GDM1 (cell line): ENCODE results near the gene B3GNT9.

Experiments
- DNase-seq: peaks from one replicate; lab custom pipeline; 2025; lab: John Stamatoyannopoulos, UW

Gene B3GNT9

DNA sequence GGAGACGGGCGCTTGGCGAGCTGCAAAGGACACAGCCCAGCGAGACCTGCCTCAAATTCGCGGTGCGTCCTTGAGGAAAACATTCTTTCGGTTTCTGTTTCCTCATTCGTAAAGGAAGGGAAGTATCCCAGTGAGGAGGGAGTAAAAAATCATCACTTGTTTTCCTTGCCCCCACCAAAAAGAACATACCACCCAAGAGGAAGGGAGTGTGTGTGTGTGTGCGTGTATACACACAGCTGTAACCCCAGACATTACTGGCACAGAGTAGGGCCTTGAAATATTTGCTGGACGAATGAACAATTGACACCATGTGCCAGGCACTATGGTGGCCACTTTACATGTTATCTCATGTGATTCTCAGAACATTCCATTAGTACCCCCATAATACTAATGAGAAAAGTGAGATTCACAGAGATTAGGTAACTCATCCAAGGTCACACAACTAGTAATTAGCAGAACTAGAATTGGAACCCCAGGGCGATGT is 34.9 kb upstream of the B3GNT9 start:
- DNase-seq = no peak

DNA sequence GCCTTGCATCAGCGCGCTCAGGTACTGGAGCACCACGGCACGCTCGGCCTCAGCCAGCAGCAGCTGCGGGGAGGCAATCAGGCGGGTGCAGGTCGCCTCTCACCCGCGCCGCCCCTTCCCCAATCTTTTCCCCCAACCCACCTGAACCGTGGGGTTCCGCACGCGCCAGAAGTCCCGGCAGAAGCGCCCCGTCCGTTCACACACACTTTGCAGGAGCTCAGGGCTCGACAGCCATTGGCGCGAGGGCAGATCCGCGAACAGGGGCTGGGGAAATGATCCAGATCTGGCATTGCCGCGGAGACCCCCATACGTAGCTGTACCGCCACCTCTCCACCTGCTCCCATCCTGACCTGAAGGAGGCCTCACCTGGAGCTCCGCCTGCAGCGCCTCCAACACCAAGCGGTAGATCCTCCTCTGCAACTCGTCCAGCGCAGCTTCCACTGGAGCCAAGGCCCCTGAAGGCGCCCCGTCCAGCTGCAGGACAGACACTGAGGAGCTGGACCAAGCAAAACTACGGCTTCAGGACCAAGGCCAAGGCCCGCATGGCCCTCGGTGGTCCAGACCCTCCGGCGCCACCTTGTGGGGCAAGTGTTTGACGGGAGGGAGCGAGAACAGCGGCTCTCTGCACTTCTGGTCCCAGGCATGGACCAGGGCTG is 34.3 kb upstream of the B3GNT9 start:
- peak; percentile 44 for DNase-seq

DNA sequence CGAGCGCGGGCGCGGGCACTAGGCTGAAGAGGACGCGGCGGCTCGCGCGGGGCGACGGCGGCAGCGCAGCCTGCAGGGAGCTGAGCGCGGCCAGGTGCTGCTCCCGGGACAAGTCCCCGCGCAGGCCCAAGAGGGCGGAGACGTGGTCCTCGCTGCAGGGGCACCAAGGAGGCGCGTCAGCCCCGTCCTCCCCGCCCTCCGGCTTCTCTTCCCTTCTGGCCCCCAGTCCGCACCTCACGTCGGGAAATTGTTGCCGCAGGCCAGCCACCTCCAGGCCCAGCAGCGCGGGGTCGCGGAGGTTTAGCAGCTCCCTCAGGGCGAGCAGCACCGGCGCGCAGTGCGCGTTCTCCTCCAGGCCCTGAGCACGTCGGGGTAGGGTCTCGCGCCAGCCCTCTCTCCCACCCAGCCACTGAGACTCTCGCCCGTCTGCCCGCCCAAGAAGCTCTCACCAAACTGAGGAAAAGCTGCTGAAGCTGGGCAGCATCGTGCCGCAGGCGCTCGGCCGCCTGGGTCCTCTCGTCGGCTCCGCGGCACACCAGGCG is 33.7 kb upstream of the B3GNT9 start:
- DNase-seq = no peak

DNA sequence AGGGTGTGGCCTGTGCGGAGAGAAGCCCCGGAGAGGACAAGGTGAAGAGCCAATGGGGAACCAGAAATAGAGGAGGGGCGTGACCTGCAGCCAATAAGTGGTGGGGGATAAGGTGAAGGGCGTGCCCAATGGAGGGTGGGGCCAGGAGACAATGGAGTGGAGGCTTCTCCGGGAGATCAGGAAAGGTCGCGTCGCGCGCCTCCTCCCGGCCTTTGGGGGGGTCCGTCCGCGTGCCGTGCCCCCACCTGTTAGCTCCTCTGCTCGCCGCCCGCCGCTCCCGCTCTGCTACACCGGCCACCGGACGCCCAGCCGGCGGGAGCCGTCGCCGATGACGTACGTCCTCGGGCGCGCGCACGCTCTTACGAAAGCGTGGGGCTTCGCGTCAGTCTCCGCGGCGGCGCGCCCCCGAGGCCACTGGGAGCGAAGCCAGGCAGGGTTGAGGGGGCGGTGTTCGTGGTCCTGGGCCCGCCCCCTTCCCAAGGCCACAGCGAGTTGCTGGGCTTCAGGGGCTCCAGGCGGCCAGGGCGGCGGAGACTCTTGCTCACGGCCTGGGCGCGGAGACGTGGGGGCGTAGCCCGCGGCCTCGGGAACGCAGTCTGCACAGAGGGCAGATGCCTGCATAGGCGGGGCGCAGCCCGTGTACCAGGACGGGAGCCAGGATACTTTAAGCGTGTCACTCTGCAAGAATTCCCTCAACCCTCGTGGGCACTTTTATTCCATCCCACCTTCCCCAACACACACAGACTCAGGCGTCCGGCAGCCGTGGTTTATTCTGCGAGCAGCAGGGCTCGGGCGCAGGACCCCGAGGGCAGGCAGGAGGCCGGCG is 33.0 kb upstream of the B3GNT9 start, which contains the start of gene MATCAP1:
MATCAP1 (minus strand) TSS at position 337 of the 826 bp plus-strand sequence. CDS start 3,353 bp downstream, outside the sequence.
- DNase-seq = peak; percentile 83

DNA sequence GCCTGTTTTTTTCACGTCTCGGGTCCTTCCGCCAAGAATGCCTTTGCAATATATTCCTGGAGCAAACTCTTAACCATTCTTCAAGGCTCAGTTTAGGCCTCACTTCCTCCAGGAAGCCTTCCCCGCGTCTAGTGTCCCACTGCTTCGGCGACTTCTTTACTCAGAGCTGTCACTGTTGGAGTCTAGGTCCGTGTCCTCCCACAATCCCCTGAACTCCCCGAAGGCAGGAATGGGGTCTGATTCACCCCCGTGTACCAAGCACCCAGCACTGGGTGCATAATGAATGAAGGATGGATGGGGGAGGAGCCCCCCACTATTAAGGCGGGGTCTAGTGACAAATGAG is 32.5 kb upstream of the B3GNT9 start:
- DNase-seq = no peak

DNA sequence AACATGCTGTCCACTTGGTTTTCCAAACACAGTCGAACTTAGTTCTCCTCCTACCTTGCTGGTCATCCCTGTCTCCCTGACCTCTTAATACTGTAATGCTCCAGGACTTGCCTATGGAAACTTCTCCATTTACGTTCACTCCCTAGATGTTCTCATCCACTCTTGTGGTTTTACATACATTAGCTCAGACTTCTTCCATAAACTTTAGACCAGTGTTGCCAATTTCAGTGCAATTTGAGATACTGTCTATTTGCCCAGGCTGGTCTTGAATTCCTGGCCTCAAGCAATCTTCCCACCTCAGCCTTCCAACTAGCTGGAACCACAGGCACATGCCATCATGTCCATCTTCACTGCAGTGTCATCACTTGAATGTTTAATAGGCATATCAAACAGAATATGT is 31.5 kb upstream of the B3GNT9 start:
- no peak for DNase-seq

DNA sequence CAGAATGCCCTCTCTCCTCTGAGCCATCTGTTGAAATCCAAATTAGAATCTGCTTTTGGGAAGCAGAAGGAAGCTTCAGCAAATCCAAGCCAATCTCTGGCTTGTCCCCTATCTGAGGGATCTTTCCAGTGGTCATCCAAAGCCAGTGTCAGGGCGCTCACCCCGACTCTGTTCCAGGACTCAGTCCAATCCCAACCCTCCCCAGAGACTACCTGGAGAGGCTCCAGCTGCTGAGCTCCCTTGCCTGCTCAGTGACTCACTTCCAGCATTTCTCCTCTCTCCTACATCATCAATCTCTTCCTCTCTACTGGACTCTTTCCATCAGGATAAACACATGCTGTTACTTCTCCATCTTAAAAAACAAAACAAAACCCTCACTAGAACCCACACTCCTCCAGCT is 30.5 kb upstream of the B3GNT9 start:
- DNase-seq = no peak

DNA sequence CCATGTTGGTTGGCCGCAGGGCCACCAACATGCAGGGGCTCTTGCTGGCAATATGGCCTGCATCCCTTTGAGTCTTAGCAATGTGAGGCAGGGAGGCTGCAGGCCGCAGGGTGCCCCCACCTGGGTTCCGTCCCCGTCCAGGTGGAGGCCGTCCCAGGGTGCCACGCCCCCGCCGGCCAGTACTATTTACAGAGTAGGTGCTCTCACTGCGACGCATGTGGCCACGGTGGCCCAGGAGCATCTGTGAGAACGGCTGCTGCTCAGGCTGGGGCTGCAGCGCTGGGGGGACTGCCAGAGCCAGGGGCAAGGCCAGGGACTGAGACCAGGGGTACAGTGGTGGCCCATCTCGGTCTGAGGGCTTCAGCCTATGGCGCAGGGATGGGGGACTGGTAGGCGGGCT is 29.4 kb upstream of the B3GNT9 start:
- no peak for DNase-seq

DNA sequence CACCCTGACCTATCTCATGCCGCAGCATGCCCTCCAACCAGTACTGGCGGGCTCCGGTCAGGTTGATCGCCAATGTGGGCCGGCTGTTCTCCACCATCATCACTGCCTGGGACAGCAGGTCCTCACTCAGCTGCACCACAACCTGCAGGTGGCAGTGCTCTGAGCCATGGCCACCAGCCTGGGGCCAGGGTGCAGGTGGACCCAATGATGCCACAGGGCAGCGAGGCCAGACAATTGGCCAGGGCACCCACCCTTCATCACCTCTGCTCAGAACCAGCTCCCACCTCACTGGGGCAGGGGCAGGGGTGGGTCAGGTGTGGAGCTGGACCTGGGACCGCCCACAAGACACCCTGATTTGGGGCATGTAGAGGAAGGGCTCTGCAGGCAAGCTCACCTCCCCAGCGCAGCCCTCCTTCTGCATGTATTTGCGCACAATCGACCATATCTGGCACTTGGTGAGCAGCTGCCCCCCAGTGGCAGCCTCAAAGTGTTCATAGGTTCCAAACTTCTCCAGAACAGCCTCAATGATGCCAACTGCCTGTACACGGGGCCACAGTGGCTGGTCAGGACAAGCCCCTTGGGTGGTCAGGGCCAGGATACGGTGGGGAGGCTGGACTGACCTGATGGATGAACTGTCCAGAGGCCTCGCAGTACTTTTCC is 28.8 kb upstream of the B3GNT9 start:
- no peak for DNase-seq

DNA sequence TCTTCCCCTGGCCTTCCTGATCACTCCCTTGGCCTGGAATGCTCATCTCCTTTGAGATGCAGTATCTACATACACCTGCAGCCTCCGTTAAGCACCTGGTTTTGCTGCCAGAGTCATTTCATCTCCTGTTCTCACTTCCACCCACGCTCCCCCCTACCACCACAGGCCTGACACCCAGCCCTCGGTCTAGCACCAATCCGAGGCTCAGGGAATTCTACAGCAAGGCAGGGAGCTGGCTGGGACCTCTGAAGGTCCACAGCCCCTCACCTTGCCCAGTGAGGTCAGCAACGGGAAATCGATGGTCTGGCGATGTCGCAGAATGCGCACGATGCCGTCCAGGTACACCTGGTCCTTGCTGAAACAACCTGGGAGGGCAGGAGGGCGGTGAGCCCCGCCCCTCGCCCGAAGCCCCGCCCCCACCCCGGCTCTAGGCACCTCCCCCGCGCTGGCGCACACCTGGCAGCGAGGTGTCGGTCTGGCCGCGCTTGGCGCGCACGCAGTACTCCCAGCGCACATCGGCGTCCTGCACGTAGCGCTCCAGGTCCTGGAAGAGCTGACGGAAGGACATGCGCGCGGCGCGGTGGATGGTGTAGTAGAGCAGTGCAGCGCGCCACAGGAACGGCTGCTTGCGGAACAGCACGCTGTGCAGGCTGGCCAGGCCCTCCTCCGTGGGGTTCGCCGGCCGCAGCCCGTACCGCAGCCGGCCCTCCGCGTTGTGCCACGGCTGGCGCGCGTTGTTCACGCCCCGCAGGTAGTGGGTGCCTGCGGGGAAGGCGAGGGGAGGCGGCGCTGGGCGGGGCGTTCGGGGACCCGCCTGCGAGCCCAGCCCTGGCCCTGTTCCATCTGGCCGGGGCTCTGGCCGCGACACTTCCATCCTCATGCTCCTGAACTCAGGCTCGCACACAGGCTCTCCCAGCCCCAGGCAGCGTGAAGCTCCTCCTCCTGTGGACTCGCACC is 27.2 kb upstream of the B3GNT9 start:
- no peak for DNase-seq

DNA sequence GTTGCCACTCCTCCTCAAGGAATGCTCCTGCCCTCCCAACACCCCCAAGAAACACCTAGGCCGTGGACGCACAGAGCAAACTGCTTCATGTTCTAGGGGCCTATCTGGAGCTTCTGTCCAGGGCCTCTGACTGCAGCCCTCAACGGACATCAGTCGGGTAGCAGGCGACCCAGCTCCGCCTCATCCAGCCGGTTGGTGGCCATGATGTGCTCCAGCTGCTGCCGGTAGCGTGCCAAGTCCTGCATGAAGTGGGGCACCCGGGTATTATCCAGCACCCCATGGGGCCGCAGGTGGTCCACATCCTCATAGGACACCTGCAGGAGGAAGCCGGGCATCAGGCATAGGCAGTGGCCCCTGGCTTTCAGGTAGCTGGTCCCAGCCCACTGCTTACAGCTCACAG is 25.9 kb upstream of the B3GNT9 start:
- DNase-seq = no peak

DNA sequence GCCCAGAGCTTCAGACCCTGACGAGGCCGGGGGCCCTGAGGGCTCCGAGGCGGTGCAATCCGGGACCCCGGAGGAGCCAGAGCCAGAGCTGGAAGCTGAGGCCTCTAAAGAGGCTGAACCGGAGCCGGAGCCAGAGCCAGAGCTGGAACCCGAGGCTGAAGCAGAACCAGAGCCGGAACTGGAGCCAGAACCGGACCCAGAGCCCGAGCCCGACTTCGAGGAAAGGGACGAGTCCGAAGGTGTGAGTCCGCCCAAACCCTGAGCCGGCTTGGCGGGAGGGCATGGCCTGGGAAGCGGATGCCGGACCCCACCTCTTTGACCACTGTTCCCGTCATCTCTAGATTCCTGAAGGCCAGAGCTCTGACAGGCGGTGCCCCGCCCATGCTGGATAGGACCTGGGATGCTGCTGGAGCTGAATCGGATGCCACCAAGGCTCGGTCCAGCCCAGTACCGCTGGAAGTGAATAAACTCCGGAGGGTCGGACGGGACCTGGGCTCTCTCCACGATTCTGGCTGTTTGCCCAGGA is 24.0 kb upstream of the B3GNT9 start:
- DNase-seq = no peak

DNA sequence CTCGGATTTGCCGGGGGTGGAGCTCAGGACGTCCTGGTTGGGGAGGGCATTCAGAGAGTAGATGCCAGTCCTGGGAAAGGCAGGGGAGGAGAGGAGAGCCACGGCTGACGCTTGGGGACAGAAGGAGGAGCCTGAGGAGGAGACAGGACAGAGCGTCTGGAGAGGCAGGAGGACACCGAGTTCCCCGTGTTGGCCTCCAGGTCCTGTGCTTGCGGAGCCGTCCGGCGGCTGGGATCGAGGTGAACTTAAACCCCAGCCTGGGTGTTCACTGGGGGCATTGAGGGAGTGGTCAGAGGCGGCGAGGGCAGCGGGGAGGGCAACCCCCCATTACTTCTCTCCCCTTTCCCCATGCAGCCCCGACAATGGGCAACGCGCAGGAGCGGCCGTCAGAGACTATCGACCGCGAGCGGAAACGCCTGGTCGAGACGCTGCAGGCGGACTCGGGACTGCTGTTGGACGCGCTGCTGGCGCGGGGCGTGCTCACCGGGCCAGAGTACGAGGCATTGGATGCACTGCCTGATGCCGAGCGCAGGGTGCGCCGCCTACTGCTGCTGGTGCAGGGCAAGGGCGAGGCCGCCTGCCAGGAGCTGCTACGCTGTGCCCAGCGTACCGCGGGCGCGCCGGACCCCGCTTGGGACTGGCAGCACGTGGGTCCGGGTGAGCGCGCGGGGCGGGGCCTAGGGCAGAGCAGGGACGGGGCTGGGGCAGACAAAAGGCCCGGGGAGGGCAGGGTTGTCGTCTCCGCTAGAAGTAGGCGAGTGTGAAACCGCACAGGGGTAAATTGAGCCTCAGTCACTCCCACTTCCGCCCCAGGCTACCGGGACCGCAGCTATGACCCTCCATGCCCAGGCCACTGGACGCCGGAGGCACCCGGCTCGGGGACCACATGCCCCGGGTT is 23.3 kb upstream of the B3GNT9 start:
- no peak for DNase-seq

DNA sequence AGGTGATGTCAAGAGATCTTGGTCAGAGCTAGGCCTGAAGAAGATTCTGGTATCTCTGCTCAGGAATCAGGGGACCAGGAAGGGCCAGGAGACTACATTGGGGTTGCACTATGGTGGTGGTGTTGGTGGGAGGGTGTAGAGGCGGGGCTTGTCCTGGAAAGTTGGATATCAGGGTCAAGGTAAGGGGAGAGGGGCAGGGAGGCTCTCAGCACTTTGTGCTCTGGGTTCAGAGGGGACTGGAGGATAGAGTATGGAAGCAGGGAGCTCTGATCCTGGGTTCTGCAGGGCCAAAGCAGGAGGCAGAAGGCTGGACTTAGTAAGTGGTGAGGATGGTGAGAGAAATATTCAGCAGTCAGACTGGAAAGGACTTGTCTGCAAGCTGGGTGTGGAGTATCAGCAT is 22.5 kb upstream of the B3GNT9 start:
- no peak for DNase-seq

DNA sequence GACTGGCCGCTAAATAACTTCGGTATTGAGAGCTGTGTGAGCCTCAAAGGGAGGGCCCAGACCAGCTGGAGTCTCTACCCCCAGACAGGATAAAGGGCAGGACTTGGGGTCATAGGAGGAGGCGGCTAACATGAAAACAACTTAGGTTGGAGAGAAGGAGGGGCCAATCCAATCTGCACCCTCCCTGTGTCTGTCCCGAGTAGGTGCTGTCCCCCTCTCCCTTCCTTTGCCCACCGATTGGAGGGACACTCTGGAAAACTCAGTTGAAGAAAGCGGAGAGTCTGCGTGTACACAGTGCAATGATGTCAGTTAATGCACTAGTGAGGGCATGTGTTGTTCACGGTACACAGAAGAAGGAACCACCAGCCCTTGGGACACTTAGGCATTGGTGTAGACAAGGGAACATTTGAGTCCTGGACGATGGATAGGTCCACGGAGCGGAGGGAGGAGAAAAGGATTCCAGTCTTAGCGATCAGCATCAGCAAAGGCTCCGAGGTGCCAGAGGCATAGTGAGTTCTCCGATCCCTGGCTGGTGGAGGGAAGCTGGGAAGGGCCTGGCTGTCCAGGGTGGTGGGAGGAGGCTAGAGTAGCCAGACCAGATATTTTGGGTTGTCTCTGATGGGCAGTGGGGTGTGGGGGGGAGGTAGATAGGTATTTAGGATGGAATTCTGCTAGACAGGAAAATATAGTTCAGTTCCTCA is 20.3 kb upstream of the B3GNT9 start:
- DNase-seq = no peak

DNA sequence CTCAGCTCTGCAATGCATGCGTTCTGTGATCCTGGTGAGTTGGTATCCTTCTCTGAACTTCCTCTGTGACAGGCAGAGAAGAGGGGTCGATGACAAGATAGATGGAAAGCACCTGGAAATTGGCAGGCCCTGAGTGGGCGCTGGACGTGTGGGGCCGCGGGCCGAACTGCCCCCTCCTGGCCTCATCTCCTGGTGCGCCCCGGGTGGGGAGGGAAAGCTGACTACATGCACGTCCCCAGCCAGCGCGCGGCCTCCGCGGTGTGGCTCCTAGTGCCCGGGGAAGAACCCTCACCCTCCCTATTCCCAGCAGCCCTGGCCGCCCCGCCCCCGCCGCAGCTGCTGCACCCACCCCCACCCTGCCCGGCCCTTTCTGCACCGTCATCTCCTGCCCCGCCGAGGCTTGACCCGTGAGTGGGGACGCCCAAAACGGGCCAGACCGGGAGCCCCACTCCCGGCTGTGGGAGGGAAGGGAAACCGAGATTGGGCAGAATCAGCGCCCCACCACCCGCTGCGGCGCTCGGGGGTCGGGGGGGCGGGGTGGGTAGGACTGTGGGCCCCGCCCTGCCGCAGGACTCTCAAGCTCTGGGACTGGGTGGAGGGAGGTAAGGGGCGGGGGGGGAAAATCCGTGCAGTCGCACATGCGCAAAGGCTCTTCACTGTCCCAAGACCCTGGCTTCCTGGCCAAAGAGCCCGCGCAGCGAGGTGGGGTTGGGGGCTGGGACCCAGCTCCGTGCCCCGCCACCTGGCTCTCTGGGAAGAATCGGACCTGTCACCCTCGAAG is 19.6 kb upstream of the B3GNT9 start, which contains the start of gene NOL3:
NOL3 (plus strand) TSS at position 371 of the 781 bp plus-strand sequence.
- no peak for DNase-seq

DNA sequence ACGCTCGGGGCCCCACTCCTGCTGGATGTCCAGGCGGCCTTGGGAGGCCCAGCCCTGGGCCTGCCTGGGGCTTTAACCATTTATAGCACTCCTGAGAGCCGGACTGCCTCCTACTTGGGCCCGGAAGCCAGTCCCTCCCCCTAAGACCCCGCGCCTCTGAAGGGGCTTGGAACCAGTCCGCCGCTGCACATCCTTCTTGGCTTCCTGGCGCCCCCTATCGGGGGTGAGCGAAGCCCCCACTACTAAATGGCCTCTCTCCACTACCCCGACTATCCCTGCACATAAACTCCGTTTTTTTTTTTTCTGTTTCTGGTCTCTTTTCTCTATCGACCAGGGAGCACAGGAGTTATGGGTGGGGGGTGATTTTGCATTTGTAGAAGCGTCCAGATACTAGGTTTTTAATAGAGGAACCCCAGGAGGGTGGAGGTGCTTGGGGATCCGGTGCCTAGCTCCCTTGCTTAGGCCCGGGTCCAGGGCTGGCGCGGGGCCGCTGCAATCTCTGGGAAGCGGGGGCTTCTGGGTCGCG is 18.9 kb upstream of the B3GNT9 start:
- no peak for DNase-seq

DNA sequence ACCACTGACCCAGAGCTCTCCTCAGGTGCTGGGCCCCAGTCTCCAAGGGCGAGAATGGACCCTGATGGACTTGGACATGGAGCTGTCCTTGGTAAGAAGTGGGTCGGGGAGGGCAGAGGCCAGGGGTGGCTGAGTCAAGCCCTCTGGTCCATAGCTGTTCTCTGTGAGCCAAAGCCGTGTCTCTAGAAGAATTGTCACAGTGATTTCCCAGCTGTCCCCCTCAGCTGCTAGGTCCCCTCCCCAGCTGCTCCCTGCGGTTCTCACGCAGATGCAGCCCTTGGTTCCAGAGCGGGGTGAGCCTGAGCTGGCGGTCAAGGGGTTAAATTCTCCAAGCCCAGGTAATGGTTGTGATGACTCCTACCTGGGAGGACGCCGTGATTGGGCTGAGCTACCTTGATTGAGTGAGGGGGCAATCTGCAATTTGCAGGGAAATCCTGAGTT is 18.2 kb upstream of the B3GNT9 start:
- DNase-seq = no peak
